ENCODE results near the gene MYOM3.
A peak's percentile ranks its signal among the peaks of the same experiment; 100 is the strongest.

MYOM3 gene

DNA sequence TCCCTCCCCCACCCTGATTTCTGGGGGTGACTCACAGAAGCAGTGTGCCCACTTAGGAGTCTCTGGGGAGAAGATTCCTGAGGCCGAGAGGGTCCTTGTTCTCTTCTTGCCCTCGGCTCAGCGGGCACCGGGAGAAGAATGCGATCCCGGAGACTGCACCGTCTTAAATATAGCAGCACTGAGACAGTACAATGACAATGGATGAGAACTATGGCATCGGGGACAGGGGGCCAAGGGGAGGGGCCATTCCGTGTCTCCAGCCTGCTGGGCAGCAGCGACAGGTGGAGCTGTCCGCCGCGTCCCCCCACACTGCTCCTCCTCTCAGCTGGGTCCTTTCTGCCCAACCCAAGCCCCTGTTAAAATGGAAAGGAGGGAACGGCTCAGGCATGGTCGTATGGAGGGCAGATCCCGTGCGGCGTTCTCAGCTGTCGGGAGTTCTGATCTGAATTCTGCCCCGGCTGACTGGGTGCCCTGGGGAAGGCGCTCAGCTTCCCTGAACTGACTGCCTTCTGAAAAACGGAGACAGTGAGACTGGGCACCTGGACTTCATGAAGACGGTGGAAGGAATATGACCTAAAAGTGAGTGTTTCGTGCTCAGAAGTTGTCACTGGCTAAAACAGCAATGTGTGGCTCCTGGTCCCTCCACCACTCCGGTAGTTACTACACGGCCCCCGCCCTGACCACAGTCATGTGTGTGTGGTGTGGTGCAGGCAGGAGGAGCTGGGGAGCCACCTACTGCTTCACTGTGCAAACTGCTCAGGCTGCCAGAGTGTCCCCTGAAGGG, at the start of gene MYOM3:
MYOM3 (minus strand) TSS at position 140 of the 784 bp plus-strand sequence. CDS start 3,499 bp downstream, outside the sequence.
- peak; percentile 74 for DNase-seq

DNA sequence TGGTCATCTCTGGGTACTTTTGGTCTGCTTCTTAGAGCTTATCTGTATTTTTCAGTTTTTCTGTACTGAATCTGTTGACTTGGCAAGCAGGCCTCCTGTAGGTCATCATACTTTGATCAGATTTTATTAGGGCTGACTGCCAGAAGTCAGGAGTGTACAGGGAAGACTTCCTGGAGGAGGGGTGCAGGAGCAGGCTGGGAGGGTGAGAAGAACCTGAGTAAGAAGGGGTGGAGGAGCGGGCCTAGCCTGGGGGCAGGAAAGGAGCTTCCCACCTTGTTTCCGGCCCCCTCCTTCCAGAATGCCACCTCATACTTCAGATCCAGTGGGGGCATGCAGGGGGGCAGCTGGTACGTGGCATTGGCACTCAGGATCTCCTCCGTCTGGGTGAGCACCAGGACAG, 49.3 kb upstream of the MYOM3 start:
- DNase-seq, result no peak

DNA sequence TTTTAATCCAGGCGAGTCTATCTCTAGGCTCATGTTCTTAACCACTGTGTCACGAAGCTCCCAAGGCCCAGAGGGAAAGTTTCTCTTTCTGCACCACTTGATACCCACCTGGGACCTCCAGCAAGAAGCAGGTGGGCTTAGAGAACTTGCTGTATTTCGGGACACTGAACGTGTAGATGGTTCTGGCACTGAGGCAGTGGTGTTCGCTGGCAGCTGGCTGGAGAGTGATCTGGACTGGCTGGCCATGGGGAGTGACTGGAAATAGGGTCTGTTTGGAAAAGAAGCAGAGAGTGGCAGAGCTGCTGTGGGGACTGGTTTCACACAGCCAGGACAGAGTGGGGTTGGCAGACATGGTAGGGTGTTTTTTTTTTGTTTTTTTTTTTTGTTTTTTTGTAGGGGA, 47.4 kb upstream of the MYOM3 start:
- no peak for DNase-seq

DNA sequence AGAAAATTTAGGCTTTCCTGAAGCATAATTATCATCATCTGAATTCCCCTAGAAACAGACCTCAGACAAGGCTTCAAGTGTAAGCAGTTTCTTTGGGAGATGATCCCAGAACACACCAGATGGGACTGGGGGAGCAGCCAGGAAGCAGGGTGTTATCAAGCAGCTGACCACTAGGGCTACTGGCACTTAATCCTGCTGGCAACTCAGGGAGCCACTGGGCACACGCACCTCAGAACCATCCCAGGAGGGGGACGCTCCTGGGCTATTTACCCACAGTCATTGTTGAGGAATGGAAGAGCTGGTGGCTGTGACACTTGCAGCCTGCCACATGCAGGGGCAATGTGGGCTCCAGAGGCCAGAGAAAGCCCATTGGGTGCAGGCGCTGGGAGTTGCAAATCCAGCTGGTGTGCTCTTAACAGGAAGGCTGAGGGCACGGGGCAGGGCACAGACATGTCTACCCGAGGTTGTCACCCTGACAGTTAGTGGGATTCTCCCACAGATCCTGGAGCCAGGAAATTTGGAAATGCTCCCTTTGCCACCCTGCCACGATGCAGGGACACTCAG, 46.1 kb upstream of the MYOM3 start:
- no peak for DNase-seq

DNA sequence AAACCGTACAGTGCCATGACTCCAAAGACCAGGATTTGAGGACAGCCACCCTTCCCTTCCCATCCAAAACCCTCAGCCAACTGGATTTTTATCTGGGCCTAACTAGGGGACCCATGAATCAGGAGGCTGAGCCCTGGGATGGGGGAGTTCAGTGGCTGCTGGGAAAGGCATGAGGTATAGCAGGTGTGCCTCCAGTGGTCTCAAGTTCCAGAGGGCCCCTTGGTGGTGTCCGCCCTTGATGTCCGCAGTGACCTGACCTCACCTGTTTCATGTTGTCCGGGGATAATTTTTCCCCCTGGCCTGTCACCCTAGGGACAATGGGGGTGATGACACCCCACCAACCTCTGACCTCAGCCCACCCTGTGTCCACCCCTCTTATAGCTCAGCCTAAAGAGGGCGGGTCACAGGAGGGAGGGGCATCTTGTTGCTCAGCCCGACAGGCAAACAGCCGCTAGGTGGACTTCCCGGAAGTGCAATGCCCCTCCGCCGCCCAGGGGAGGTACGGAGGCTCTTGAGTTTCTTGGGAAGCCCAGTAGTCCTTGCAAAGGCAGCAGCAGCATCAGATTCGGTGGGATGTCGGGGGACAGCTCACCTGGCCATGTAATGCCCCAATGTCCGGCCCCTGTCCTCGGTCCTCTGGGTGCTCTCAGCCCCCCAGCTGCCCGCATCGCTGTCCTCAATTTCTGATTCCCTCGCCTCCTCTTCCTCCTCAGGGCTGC, 44.8 kb upstream of the MYOM3 start:
- DNase-seq, result no peak

DNA sequence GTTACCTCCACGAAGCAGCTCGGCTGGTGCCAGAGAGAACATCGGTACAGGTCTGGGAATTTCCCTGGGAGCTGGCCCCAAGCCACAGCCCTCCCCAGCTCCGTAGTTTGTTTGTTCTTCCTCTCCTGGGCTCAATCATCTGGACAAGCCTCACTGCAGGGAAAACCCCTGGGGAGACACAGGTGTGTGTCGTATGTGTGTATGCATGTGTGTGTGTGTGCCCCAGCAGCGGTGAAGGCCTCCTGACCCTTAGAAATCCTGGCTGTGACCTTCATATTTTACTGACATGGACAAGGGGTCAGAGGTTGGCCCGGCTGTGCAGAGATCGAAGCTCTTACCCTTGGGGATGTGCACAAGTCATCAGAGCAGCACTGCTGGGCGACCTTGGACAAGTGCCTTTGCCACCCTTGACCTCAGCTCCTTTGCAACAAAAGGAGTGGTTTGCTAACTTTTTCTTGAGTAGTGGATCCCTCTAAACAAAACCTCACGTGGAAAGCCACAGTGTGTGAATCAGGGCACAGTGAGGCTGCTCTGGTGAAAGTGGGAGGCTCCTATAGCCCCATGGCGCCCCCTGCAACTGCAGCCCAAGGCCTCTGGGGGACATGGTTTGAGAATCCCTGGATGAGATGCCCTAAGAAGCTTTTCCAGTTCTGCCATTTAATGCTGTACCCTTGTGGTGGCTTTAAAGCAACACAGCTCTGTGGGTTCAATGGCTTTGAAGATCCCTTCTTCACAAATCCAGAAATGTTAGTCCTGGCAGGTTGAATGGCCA, 43.3 kb upstream of the MYOM3 start:
- DNase-seq, result no peak

DNA sequence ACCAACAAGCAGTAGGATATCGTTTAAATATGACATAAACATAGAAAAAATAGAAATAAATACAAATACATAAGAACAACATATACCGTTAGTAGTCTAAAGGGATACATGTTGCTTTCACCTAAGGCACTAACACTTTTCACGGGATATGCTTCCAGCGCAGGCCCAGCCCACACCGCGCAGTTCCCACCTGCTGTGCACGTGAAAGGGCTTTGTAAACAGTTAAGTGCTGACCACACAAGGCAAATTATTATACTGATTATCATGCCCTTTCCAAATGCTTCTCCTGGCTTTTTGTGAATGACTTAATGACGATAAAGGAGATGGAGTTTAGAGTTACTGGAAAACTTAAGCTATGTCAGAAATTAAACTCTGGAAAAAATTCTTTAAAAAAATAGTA, 42.3 kb upstream of the MYOM3 start:
- DNase-seq, result no peak

DNA sequence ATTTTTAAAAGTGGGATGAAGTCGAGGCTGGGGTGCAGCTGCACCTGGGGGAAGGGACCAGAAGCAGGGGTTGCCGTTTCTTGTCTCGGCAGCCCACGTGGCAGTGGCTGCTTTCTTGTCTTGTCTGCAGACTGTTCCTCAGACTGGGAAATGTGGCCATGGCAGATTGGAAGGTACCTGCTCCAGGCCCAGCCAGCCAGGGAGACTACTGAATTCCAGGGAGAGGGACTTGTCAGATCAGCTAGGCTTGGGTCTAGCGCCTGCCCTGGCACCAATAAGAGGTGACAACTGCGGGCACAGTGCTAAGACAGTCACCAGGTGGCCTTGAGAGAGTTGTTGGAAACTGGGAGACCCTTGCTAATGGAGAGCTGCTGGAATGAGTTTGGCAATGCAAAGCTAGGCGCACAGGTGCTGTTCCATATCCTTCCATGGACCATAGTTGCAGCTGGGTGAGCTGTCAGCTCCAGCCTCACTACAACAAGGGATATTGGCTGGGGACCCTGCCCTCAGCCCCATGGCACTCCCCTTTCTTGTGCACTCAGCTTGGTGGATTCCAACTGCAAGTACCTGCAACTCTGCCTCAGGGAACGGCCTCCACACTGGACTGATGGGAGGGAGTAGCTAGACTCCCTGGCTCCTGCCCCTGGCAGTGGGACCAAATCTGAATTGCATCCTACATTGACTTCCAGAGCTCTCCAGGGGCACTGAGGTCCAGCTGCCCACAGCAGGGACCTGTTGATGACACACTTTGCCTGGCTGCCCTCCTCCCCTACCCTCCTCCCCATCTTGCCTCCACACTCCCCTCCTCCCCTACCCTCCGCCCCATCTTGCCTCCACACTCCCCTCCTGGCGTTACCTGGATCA, 40.9 kb upstream of the MYOM3 start:
- DNase-seq, result no peak

DNA sequence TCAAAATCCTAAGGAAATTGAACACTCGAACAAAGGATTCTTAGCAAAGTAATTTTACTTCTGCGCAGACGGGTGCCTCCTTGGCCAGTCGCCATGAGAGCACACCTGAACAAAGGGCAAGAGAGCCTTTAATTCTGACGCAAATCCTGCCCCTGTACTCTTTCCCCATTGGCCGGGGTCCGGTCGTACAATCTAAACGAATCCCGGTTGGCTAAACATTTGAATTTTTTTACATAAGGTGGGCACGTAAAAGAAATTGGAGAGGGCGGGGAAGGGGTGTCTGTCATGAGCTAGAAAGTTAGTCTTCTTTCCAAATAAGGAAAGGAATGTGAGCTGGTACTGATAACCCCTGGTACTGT, 39.2 kb upstream of the MYOM3 start:
- DNase-seq, result no peak

DNA sequence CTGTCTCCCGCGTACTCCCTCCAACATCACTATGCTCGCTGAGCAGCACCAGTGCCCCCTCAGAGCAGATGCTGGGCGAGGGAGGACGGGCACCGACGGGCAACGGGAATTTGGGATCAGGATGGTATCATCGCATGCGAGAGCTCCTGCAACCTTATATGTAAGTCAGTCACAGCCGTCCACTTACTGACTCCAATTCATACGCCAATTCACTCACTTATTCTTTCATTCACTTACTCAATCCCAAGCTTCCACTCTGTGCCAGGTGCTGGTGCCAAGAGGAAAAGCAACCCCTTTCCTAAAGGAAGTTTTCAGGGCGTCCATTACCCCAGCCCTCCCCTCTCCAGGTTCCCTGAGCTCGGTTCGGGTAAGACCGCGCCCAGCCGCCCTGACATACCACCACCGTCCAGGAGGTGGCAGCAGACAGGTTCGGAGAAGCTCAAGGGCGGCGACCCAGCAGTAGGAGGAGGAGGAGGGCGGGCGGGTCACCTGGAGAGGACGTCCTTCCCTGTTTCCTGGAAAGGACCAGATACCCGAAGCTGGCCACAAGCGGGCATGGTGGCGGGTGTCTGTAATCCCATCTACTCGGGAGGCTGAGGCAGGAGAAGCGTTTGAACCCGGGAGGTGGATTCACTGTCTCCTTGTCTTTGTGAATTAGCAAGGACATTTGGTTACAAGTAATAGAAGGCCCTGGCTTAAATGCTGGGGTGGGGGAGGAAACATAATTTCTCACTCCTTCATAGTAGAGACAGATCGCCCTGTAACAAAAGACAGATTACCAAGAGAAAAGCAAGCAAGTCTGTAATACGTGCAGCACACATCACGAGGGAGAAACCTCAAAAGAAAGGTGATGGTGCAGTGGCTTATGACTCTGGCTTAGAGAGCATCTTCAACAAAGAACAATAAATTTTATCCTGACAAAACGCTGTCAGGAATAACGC, 38.6 kb upstream of the MYOM3 start:
- peak; percentile 67 for DNase-seq

DNA sequence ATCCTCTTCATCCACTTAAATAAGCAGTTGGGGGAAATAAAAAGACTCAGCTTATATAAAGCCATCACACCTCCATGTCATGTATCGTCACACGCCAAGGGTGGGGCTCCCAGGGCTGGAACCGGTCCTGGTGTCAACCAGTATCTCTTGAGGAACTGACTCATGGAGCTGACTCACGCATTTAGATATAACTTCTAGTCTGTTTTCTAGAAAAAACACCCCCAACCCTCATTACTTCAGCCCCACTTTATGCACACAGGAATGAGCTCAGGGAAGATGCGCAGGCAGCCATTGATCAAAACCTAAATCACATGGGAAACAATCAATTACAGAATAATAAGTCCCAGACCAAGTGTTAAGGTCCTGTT, 37.9 kb upstream of the MYOM3 start:
- peak; percentile 78 for DNase-seq

DNA sequence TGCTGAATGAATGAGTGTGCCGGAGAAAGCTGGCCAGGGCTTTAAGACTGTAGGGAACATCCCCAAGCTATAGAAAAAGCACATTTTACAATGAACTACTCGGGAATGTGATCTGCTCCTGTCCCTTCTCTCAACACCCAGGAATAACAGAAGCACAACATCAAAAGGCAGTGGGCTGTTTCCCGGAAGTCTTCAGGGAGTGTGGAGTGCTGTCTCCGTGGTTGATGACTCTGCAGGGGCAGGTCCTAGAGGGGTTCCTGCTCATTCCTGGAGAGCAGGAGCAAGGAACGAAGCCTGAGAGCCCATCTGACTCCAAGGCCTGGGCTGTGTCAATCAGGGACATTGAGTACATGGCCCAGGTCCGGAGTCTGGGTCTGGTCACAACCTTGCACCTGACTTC, 35.9 kb upstream of the MYOM3 start:
- DNase-seq, result no peak

DNA sequence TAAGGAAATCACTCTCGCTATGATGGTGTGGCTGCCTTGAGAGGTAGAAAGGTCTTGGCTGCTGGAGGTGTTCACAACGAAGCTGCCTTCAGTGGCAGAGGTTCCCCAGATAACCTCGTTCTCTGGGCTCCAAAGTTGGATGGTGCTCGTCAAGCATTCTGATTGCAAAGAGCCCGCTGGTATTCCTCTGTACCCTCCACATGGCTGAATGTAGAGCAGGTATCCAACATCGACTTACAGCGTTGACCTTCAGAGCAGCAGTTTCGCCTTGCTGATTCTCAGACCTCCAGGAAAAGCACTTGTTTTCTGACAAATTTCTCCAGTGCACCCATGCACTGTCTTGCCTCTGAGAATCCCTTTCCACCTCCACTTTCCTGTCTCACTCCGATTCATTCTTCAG, 35.3 kb upstream of the MYOM3 start:
- no peak for DNase-seq

DNA sequence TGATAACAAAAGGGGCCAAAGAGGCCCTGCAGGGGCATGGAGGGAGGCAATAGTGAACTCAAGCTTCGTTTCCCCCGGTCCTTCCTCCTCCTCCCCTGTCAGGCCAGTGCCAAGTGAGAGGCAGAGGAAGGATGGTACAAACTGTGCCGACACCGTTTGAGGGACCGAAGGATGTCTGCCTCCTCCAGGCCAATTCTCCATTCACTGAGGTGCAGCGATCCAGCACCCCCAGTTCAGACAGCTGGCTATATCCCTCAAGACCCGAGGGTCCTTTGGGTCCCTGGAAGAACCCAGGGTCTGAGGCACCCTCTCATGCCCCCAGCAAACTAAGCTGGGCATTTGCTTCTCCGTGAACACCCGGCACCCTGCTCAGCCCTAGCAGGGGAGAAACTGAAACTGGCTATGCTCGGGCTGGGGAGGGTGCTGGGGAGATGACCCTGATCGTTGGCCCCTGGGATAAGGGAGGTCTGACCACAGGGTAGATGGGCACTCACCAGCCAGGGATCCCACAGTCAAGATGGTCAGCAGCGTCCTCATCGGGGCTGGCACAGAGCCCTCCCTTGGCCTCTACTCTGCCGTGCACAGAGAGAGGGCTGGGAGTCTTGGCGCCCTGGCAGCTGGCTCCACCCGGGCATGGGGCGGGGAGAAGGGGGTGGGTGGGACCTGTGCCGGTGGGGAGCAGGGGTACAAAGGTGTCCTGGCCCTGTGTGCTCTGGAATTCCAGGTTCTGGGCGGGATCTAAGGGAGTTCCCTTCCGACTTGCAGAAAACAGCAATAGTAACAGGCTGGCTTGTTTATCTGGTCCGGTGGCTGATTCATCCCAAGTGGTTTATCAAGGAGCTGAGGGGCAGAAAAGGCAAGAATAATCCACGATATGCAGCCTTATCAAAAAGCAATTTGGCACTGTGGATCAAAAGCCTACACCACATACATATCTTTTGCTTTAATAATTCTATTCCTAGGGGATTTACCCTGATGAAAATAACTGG, 30.9 kb upstream of the MYOM3 start, which contains the start of gene IL22RA1:
IL22RA1 (minus strand) TSS at position 595 of the 989 bp plus-strand sequence; CDS start at position 537, 58 bp downstream.
- DNase-seq, result no peak

DNA sequence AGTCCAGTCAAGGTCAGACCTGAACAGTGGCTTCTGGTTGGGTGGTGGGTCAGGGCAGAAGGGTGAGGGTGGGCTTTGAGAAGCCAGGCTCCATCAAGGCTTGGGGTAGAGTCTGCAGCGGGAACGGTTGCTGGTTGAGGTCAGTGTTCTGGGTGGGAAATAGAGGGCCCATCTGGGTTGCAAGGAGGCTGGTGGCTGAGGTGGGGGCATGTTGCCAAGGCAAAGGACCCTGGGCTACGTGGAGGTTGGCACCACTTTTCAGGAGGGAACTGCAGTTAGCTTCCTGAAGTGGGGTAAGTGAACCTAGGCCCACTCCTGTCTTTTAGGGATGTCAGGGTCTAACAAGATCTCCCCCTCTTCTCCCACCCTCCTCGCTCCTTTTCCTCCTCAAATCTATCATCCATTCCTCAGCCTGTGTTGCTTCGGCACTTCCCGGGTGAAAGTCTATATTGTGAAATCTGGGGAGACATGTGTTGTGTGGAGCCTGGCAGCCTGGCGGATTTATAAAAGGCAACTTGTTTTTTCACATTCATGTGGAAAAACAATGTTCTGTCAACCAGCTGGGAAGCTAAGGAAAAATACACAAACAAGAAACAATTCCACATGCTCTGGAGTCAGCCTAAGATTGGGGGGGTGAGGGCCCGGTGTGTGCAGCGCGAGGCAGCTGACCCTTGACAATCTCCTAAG, 29.5 kb upstream of the MYOM3 start:
- DNase-seq, result no peak

DNA sequence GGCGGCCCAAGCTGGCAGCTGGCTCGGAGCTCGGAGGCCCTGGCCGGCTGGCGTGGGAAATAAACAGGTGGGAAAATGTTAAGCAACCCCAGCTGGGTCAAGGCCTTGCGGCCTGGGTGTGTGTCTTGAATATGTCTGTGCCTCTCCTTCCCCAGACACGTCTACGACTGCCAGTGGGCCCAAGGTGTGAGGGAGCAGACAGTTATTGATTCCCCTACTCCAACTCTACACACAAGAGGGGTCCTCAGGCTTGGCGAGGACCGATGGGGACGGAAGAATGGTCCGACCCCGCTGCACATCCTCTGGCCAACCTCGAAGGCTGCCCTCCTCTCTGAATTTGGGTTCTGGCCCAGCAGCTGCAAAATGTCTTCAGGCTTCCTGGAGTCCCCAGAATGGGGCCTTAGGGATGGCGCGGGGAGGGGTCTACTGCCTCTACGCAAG, 28.8 kb upstream of the MYOM3 start:
- no peak for DNase-seq

DNA sequence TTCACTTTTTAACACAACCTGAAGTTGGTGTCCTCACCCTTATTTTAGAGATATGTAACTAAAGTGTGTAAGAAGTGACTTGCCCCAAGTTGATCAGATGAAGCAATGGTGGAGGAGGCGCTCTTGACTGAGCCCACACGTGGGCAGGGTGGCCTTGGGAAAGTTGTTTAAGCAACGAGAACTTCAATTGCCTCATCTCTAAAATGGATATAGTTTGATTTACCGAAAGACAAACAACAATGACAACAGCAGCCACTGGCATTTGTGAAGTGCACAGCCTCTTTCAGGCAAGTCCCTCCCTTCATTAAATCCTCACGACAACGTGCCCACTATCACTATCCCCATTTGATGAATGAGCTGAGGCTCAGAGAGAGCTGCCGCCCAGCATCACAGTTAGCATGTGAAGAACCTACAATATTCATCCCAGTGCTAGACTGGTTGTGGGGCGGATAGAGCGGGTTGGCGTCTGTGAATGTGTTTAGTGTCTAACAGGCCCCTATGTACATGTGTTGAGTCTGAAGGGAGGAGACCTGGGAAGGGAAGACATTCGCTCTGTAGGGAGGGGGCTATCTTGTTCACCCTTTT, 28.0 kb upstream of the MYOM3 start:
- DNase-seq, result no peak

DNA sequence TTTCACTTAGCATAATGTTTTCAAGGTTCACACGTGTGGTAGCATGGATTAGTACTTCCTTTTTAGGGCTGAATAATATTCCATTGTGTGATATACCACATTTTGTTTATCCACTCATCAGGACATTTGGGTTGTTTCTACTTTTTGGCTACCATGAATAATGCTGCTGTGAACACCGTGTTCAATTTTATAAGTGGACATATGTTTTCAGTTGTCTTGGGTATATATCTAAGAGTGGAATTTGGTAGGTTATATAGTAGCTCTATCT, 27.2 kb upstream of the MYOM3 start:
- DNase-seq, result no peak

Measured in fibroblast of skin of right biceps (primary cell).